NAMALWA (cell line): Measurements from ENCODE around the gene IP6K2.

Source experiments
- DNase-seq: peaks from one replicate; pipeline ENCODE4 v3.0.0-alpha.2; 2015; ENCODE audit warnings: low spot score

IP6K2 gene

GRCh38 chr3:48688032-48688736, 28.8 kb downstream of the IP6K2 start:
- DNase-seq, result no peak

GRCh38 chr3:48687220-48687678, 29.8 kb downstream of the IP6K2 start:
- DNase-seq, result no peak

- no peak for DNase-seq
Measured at GRCh38 chr3:48686538-48687219, 30.3 kb downstream of the IP6K2 start.

- peak; percentile 83 for DNase-seq
Measured at GRCh38 chr3:48685603-48686511, 31.2 kb downstream of the IP6K2 start, which contains the start of gene NCKIPSD. Gene NCKIPSD (minus strand): TSS chr3:48685915. CDS start chr3:48685807, 108 bp downstream.

- no peak for DNase-seq
Measured at GRCh38 chr3:48685293-48685602, 31.8 kb downstream of the IP6K2 start.

- no peak for DNase-seq
Measured at GRCh38 chr3:48684480-48685143, 32.4 kb downstream of the IP6K2 start.

- DNase-seq, result no peak
Measured at GRCh38 chr3:48684054-48684349, 33.0 kb downstream of the IP6K2 start.

- DNase-seq, result no peak
Measured at GRCh38 chr3:48682786-48683185, 34.2 kb downstream of the IP6K2 start.

GRCh38 chr3:48681974-48682610, 34.9 kb downstream of the IP6K2 start:
- no peak for DNase-seq

- no peak for DNase-seq
Measured at GRCh38 chr3:48681541-48681880, 35.5 kb downstream of the IP6K2 start.

- DNase-seq, result no peak
Measured at GRCh38 chr3:48680811-48681540, 36.0 kb downstream of the IP6K2 start.

GRCh38 chr3:48679411-48680391, 37.3 kb downstream of the IP6K2 start:
- peak; percentile 34 for DNase-seq

- DNase-seq, result no peak
Measured at GRCh38 chr3:48678566-48679380, 38.2 kb downstream of the IP6K2 start.

GRCh38 chr3:48678056-48678455, 39.0 kb downstream of the IP6K2 start:
- no peak for DNase-seq

- no peak for DNase-seq
Measured at GRCh38 chr3:48674505-48674904, 42.5 kb downstream of the IP6K2 start.

- DNase-seq, result no peak
Measured at GRCh38 chr3:48672522-48672921, 44.5 kb downstream of the IP6K2 start.

GRCh38 chr3:48664929-48665328, 52.1 kb downstream of the IP6K2 start:
- no peak for DNase-seq

- no peak for DNase-seq
Measured at GRCh38 chr3:48664313-48664644, 52.7 kb downstream of the IP6K2 start.
